HepG2 (cell line): ENCODE data around the gene ARSB. TPM values are rescaled to one million over a fixed set of nuclear protein-coding genes. Genes with fewer than 3 reads are reported as not detected.

Experiments
- ATAC-seq: fragments of 200-7000 bp; cut with Tn5 transposase; 3 replicates; pipeline ENCODE4 v1.9.1; 2020; ENCODE audit warnings: mild to moderate bottlenecking, moderate library complexity
- BruUV-seq: library from RNA; stranded (reverse); fragments of 400-500 nt; replicated peaks from 2 replicates; lab custom pipeline; 2021; lab: Mats Ljungman, UMichigan
- CTCF ChIA-PET: fragments of 300-600 bp; formaldehyde crosslinking; extraction: SDS; loops from one replicate; lab custom pipeline; 2021; ENCODE audit warnings: low total read pairs, inconsistent platforms, low intra/inter-chr PET ratio; lab: Yijun Ruan, JAX
- POLR2A ChIA-PET: fragments of 350-600 bp; sonication (Branson Sonifier 250); formaldehyde crosslinking; loops from one replicate; lab custom pipeline; 2020; ENCODE audit warnings: antibody characterized with exemption, inconsistent platforms; lab: Yijun Ruan, JAX
- DNase-seq: peaks from one replicate; pipeline ENCODE4 v3.0.0-alpha.2; 2015; ENCODE audit warnings: low spot score
- FAIRE-seq: peaks from 3 replicates; lab custom pipeline; 2011; peaks lifted over from hg19 to GRCh38; lab: Jason Lieb, UNC
- H2AFZ ChIP-seq: one replicate; pipeline ENCODE4 v1.6.1; 2011; ENCODE audit warnings: low read length, inconsistent platforms
- H3K27ac ChIP-seq: fragments of 300-600 bp; 3 replicates; pipeline ENCODE4 v1.8.0; 2011; ENCODE audit warnings: mixed run types, mild to moderate bottlenecking, mixed read lengths, low read length, inconsistent platforms; ENCODE audit not compliant: insufficient read depth; ENCODE audit errors: extremely low read length
- H3K27me3 ChIP-seq, 2 experiments: fragments of 200-600 bp in 1 of 2; 2 replicates in 1 of 2; 3 replicates in 1 of 2; pipeline versions ENCODE4 v1.6.0 to v1.8.0; 2011; ENCODE audit warnings: low read length in 2 of 2, mild to moderate bottlenecking in 2 of 2, moderate library complexity in 2 of 2, inconsistent platforms in 1 of 2; ENCODE audit not compliant: insufficient read depth in 2 of 2, control insufficient read depth in 1 of 2
- H3K36me3 ChIP-seq, 2 experiments: fragments of 200-600 bp in 1 of 2; replicated peaks in 1 of 2; 2 replicates in 1 of 2; 3 replicates in 1 of 2; pipeline versions ENCODE4 v1.5.1 to v1.8.0; 2011; ENCODE audit warnings: low read length in 2 of 2, inconsistent platforms in 1 of 2; ENCODE audit not compliant: insufficient read depth in 2 of 2, control insufficient read depth in 1 of 2
- H3K4me1 ChIP-seq: 2 replicates; pipeline ENCODE4 v1.5.1; 2012; ENCODE audit warnings: low read length, inconsistent platforms; ENCODE audit not compliant: insufficient read depth
- H3K4me2 ChIP-seq: 2 replicates; pipeline ENCODE4 v1.6.0; 2011; ENCODE audit warnings: low read depth, low read length, inconsistent platforms
- H3K4me3 ChIP-seq, 3 experiments: fragments of 200-600 bp in 1 of 3; sonication (generic), shearing (Covaris generic) in 1 of 3; replicated peaks in 1 of 3; 2 replicates each; pipeline ENCODE4 v1.5.1; 2011 to 2016; ENCODE audit warnings: low read length in 3 of 3, inconsistent platforms in 2 of 3, low read depth in 2 of 3, mild to moderate bottlenecking in 2 of 3, control low read depth in 1 of 3, mixed read lengths in 1 of 3; ENCODE audit not compliant: insufficient read depth in 1 of 3
- H3K79me2 ChIP-seq: one replicate; pipeline ENCODE4 v1.6.1; 2011; ENCODE audit warnings: low read length, inconsistent platforms; ENCODE audit not compliant: insufficient read depth
- H3K9ac ChIP-seq: 2 replicates; pipeline ENCODE4 v1.6.0; 2011; ENCODE audit warnings: mild to moderate bottlenecking, low read depth, low read length, inconsistent platforms; ENCODE audit not compliant: insufficient read depth
- H3K9me3 ChIP-seq: 2 replicates; pipeline ENCODE4 v1.5.1; 2012; ENCODE audit warnings: mild to moderate bottlenecking, low read length
- H4K20me1 ChIP-seq: 2 replicates; pipeline ENCODE4 v1.6.0; 2011; ENCODE audit warnings: inconsistent platforms, mild to moderate bottlenecking, low read length, moderate library complexity; ENCODE audit not compliant: insufficient read depth
- EEA1 ChIP-seq: sonication (generic); formaldehyde crosslinking; IDR thresholded peaks from 2 replicates; pipeline ENCODE4 v1.5.1; 2020; ENCODE audit warnings: mild to moderate bottlenecking, missing genetic modification reagents, borderline replicate concordance
- ERF ChIP-seq: IDR thresholded peaks from 2 replicates; pipeline ENCODE4 v1.6.1; 2018; ENCODE audit warnings: missing biosample characterization, missing genetic modification reagents
- FOXJ3 ChIP-seq: sonication (generic); formaldehyde crosslinking; IDR thresholded peaks from 2 replicates; pipeline ENCODE4 v1.4.0; 2020; ENCODE audit warnings: missing genetic modification reagents, mild to moderate bottlenecking, borderline replicate concordance
- KAT7 ChIP-seq: IDR thresholded peaks from 2 replicates; pipeline ENCODE4 v1.6.1; 2018; ENCODE audit warnings: borderline replicate concordance, missing compliant biosample characterization
- NR3C1 ChIP-seq: sonication (generic); formaldehyde crosslinking; IDR thresholded peaks from 2 replicates; pipeline ENCODE4 v1.4.0; 2020; ENCODE audit warnings: missing genetic modification reagents
- POLR2AphosphoS5 ChIP-seq: IDR thresholded peaks from 2 replicates; pipeline ENCODE4 v1.6.1; 2012; ENCODE audit warnings: low read depth, low read length
- PRPF4 ChIP-seq: fragments of 200-400 bp; formaldehyde crosslinking; IDR thresholded peaks from 2 replicates; pipeline ENCODE4 v1.6.1; 2016; ENCODE audit warnings: low read length, low read depth; ENCODE audit not compliant: poor library complexity, severe bottlenecking
- RFX5 ChIP-seq: IDR thresholded peaks from 2 replicates; pipeline ENCODE4 v1.6.1; 2011; ENCODE audit warnings: low read depth, low read length, improper control_type of control experiment
- RXRA ChIP-seq: sonication (generic); formaldehyde crosslinking; IDR thresholded peaks from 2 replicates; pipeline ENCODE4 v1.5.1; 2020; ENCODE audit warnings: missing genetic modification reagents
- TARDBP ChIP-seq: sonication (generic); formaldehyde crosslinking; IDR thresholded peaks from 2 replicates; pipeline ENCODE4 v1.8.0; 2022; ENCODE audit warnings: mild to moderate bottlenecking, missing genetic modification reagents
- ZEB1 ChIP-seq: IDR thresholded peaks from 2 replicates; pipeline ENCODE4 v1.6.1; 2012; ENCODE audit warnings: mild to moderate bottlenecking, low read depth, inconsistent platforms; ENCODE audit not compliant: insufficient replicate concordance
- ZMYM4 ChIP-seq: sonication (generic); formaldehyde crosslinking; IDR thresholded peaks from 2 replicates; pipeline ENCODE4 v1.8.1; 2023; ENCODE audit warnings: mild to moderate bottlenecking, missing genetic modification reagents
- ZNF329 ChIP-seq: sonication (generic); formaldehyde crosslinking; IDR thresholded peaks from 2 replicates; pipeline ENCODE4 v1.9.0; 2021; ENCODE audit warnings: low read depth, mild to moderate bottlenecking, missing genetic modification reagents
- ZNF333 ChIP-seq: sonication (generic); formaldehyde crosslinking; IDR thresholded peaks from 2 replicates; pipeline ENCODE4 v1.4.0; 2020; ENCODE audit warnings: mild to moderate bottlenecking, missing genetic modification reagents, borderline replicate concordance
- ZNF34 ChIP-seq: sonication (generic); formaldehyde crosslinking; IDR thresholded peaks from 2 replicates; pipeline ENCODE4 v1.4.0; 2020; ENCODE audit warnings: mild to moderate bottlenecking, missing genetic modification reagents, borderline replicate concordance
- ZNF441 ChIP-seq: sonication (generic); formaldehyde crosslinking; IDR thresholded peaks from 2 replicates; pipeline ENCODE4 v1.7.0; 2021; ENCODE audit warnings: missing genetic modification reagents, borderline replicate concordance
- ZNF460 ChIP-seq: sonication (generic); formaldehyde crosslinking; IDR thresholded peaks from 2 replicates; pipeline ENCODE4 v1.5.1; 2020; ENCODE audit warnings: missing genetic modification reagents, mild to moderate bottlenecking, borderline replicate concordance
- ZNF577 ChIP-seq: sonication (generic); formaldehyde crosslinking; IDR thresholded peaks from 2 replicates; pipeline ENCODE4 v1.4.0; 2020; ENCODE audit warnings: mild to moderate bottlenecking, low read depth, missing genetic modification reagents, borderline replicate concordance
- ZNF792 ChIP-seq: IDR thresholded peaks from 2 replicates; pipeline ENCODE4 v1.6.1; 2016
- WGBS: methylation state at CpG from one replicate; pipeline ENCODE4 v1.1.6; 2017; ENCODE audit warnings: low lambda C conversion rate; 5-methylcytosine and 5-hydroxymethylcytosine counted together
- in situ Hi-C: cut with HindIII; loops from 2 replicates; pipeline ENCODE4 v1.10.0; 2017; ENCODE audit warnings: low pct_unique_long_range_greater_than_20kb; ENCODE audit not compliant: extremely low pct_ligation_motif_present
- intact Hi-C: fragments of 100-400 bp; cut with micrococcal nuclease; formaldehyde crosslinking; loops from one replicate; pipeline ENCODE4 v1.10.0; 2022; ENCODE audit not compliant: unreplicated experiment
- polyA plus RNA-seq, 8 experiments: library from polyadenylated mRNA; depleted of rRNA in 3 of 8; stranded (reverse) in 7 of 8; unstranded in 1 of 8; fragments of >200 nt; fragmentation: Illumina TruSeq in 4 of 8; extraction: Trizol in 4 of 8; gene quantifications; 2 replicates each; pipeline versions ENCODE4 v1.2.1 to v1.2.3, GENCODE V29; 2011 to 2016; ENCODE audit warnings: low read depth in 4 of 8, missing spikeins in 1 of 8, mixed read lengths in 1 of 8; ENCODE audit not compliant: insufficient read depth in 1 of 8
- total RNA-seq, 5 experiments: library from RNA; depleted of rRNA; stranded (reverse); fragments of >200 nt; fragmentation: Illumina TruSeq; extraction: Trizol; gene quantifications; 2 replicates each; pipeline ENCODE4 v1.2.3, GENCODE V29; 2016; ENCODE audit warnings: low read depth in 1 of 5
- TF ChIP-seq, protein P1 (sequence below): sonication (generic); formaldehyde crosslinking; IDR thresholded peaks from 2 replicates; pipeline ENCODE4 v1.8.1; 2023; ENCODE audit warnings: mild to moderate bottlenecking, inconsistent platforms, moderate library complexity, missing genetic modification reagents, borderline replicate concordance
- TF ChIP-seq, protein P2 (sequence below): sonication (generic); formaldehyde crosslinking; IDR thresholded peaks from 2 replicates; pipeline ENCODE4 v1.5.1; 2020; ENCODE audit warnings: missing genetic modification reagents, mild to moderate bottlenecking, borderline replicate concordance
- TF ChIP-seq, protein P3 (sequence below): IDR thresholded peaks from 2 replicates; pipeline ENCODE4 v1.6.1; 2012; ENCODE audit warnings: inconsistent platforms

ARSB gene
- total and polyA plus RNA-seq, 2 of the 13 experiments (the other 11 are each of a cell fraction or from before 2014, with no cell fraction given): 52.6 to 66.4 TPM

DNA sequence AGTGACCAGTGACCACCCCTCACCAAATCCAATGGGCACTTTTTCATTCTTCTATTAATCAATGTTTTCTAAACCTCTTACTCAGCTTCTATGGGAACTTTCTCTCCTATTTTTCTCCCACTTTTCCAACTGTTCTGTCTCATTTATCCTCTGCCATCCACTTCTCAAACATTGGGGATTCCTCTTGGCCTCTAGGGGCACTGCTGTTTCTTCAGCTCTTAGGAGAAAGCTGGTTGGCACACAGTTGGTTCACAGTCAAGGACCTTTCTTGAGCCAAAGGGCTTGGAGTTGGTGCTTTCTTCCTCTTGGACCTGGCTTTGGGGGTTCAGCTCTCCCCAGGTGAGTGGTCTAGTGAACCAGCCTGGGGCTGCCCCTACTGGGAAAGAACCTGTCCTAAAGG is 224.3 kb downstream of the ARSB start (continued):
- TF ChIP-seq, protein P1, sequence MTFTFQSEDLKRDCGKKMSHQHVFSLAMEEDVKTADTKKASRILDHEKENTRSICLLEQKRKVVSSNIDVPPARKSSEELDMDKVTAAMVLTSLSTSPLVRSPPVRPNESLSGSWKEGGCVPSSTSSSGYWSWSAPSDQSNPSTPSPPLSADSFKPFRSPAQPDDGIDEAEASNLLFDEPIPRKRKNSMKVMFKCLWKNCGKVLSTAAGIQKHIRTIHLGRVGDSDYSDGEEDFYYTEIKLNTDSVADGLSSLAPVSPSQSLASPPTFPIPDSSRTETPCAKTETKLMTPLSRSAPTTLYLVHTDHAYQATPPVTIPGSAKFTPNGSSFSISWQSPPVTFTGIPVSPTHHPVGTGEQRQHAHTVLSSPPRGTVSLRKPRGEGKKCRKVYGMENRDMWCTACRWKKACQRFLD (CRISPR knock-in tag): no peak
- TF ChIP-seq ZMYM4: peak; percentile 27; the same call in 1 of the 2 replicates
- no peak for TF ChIP-seq KAT7 (CRISPR knock-in tag)
- TF ChIP-seq, protein P2, sequence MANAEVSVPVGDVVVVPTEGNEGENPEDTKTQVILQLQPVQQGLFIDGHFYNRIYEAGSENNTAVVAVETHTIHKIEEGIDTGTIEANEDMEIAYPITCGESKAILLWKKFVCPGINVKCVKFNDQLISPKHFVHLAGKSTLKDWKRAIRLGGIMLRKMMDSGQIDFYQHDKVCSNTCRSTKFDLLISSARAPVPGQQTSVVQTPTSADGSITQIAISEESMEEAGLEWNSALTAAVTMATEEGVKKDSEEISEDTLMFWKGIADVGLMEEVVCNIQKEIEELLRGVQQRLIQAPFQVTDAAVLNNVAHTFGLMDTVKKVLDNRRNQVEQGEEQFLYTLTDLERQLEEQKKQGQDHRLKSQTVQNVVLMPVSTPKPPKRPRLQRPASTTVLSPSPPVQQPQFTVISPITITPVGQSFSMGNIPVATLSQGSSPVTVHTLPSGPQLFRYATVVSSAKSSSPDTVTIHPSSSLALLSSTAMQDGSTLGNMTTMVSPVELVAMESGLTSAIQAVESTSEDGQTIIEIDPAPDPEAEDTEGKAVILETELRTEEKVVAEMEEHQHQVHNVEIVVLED (CRISPR knock-in tag): no peak
- TF ChIP-seq ZNF441 (CRISPR knock-in tag): no peak

- ChIA-PET CTCF (no interaction called here), POLR2A (interaction anchor here (1.5 kb wide), 1 partner anchor 33 kb away, joined by 3 read pairs; no protein-coding TSS in a partner anchor)
- Histone ChIP-seq H3K4me1 (peaks cover 52% of the 10 kb centered on the region), H3K27me3 (peaks cover 0 to 24% of the 10 kb centered on the region in 2 experiments; a peak in 2 of 5 replicates), H3K4me2 (no peak overlapping the region), H3K9ac (no peak overlapping the region), H3K27ac (no peak overlapping the region), H3K4me3 (no peak overlapping the region), H3K79me2 (no peaks in the 10 kb centered on the region), H4K20me1 (no peaks in the 10 kb centered on the region), H3K9me3 (no peaks in the 10 kb centered on the region), H3K36me3 (no peaks in the 10 kb centered on the region), H2AFZ (no peak overlapping the region)
- intact Hi-C loops: no loop called here
- BruUV-seq: no TSS peak
- DNase-seq (no peak), FAIRE-seq (no peak), ATAC-seq (no peak)
- 94% methylated on average over 3 of the region's 3 CpGs for WGBS
- in situ Hi-C loops: no loop called here
- TF ChIP-seq ERF: no peak
- no peak for TF ChIP-seq FOXJ3 (CRISPR knock-in tag)
- no peak for TF ChIP-seq ZNF333 (CRISPR knock-in tag)
- TF ChIP-seq RFX5: no peak
- TF ChIP-seq ZNF329 (CRISPR knock-in tag): no peak
- TF ChIP-seq RXRA (CRISPR knock-in tag): no peak
- TF ChIP-seq EEA1 (CRISPR knock-in tag): no peak
- TF ChIP-seq POLR2AphosphoS5: no peak
- TF ChIP-seq ZEB1: no peak
- TF ChIP-seq ZNF34 (CRISPR knock-in tag): no peak
- no peak for TF ChIP-seq ZNF792 (CRISPR knock-in tag)
- TF ChIP-seq ZNF577 (CRISPR knock-in tag): no peak
- TF ChIP-seq, protein P3, sequence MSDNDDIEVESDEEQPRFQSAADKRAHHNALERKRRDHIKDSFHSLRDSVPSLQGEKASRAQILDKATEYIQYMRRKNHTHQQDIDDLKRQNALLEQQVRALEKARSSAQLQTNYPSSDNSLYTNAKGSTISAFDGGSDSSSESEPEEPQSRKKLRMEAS: no peak
- TF ChIP-seq TARDBP (CRISPR knock-in tag): no peak
- no peak for TF ChIP-seq PRPF4
- TF ChIP-seq NR3C1: no peak
- TF ChIP-seq ZNF460: no peak
Observed at GRCh38 chr5:78760366-78760765, 224.7 kb downstream of the ARSB start.
